Measurements from ENCODE around the gene ERO1A. TPM values are rescaled to one million over a fixed set of nuclear protein-coding genes. Genes with fewer than 3 reads are reported as not detected.

ERO1A gene
- total RNA-seq, 1 experiment from 2014 or later, result 118 TPM

DNA sequence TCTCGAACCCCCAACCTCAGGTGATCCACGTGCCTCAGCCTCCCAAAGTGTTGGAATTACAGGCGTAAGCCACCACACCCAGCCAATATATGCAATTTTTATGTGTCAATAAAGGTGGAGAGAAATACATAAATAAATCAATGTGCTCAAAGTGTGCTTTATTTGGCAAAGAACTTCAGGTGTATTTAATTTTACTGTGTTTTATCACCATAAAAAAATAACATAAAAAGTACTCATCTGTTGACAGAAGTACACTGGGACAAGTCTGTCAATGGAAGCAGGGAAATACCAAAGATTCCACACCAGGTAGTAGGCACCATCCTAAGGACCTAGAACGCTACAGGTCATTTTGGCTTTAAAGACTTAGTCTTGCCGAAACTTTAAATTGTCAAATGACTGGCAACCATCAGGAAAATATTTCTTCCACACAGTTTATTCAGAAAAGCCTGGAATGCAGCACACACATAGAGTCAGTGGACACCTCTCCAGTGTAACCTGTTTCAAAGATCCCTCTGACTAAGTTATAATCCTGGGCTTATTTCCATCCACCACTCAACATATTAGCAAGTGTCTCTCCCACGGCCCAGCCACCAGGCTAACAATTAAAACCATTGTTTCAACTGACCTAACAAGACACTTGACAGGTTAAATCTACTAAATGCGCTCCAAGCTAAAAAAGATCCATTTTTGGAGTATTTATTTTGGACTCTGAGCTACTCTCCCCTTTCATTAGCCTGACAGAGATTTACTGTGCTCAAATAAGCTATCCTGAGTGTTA lies 4.2 kb downstream of the ERO1A start:
- H3K27me3 ChIP-seq (ENCODE audit: insufficient read depth, low read length), result no peaks in the 10 kb centered on the region
- H3K27ac ChIP-seq (ENCODE audit: low read depth, low read length), result no peak overlapping the region
- no peaks in the 10 kb centered on the region for H3K9me2 ChIP-seq (ENCODE audit: insufficient read depth)
- POLR2A ChIA-PET, result interaction anchor here (0.9 kb wide), 1 partner anchor 11 kb away, joined by 3 read pairs; no protein-coding TSS in a partner anchor
- ATAC-seq, result no peak
- H3K9me3 ChIP-seq (ENCODE audit: control insufficient read depth in 1 of 2, insufficient read depth in 1 of 2, low read depth in 1 of 2, low read length in 2 of 2), result no peaks in the 10 kb centered on the region
- peaks cover 16% of the 10 kb centered on the region; the same call in 1 of the 2 replicates for H4K20me1 ChIP-seq (ENCODE audit: insufficient read depth)
- H3K9ac ChIP-seq (ENCODE audit: low read length), result no peak overlapping the region
- H2AFZ ChIP-seq (ENCODE audit: low read depth, low read length, poor library complexity, severe bottlenecking), result no peak overlapping the region
- H3K4me3 ChIP-seq (replicated peaks in 1 of 2; ENCODE audit: low read depth in 1 of 2, low read length in 2 of 2), result no peak overlapping the region
- H3K36me3 ChIP-seq (ENCODE audit: control insufficient read depth in 1 of 2, insufficient read depth in 2 of 2, low read length in 2 of 2), result no peaks in the 10 kb centered on the region
- no TSS peak for BruUV-seq (replicated peaks)
- CTCF ChIA-PET, result no interaction called here
- H3K4me2 ChIP-seq (ENCODE audit: low read length), result no peak overlapping the region
- TF ChIP-seq YY1 (IDR thresholded peaks at IDR 0.05; ENCODE audit: extremely low read depth, insufficient replicate concordance, low read depth, low read length) (no peak), CBX3 (IDR thresholded peaks at IDR 0.05; ENCODE audit: low read depth) (no peak), ZNF274 (IDR thresholded peaks at IDR 0.05; ENCODE audit: low read depth, low read length) (no peak), TCF7L2 (IDR thresholded peaks at IDR 0.05; ENCODE audit: borderline replicate concordance, extremely low read depth, insufficient read depth, insufficient read length) (no peak), SP1 (IDR thresholded peaks at IDR 0.05; ENCODE audit: low read depth) (no peak), CEBPB (IDR thresholded peaks at IDR 0.05; ENCODE audit: low read depth) (no peak), EGR1 (IDR thresholded peaks at IDR 0.05; ENCODE audit: low read depth) (no peak), EZH2phosphoT487 (IDR thresholded peaks at IDR 0.05; ENCODE audit: borderline replicate concordance) (no peak), JUND (IDR thresholded peaks at IDR 0.05) (no peak), SRF (IDR thresholded peaks at IDR 0.05; ENCODE audit: low read depth) (no peak)
- TF ChIP-seq, protein P1, sequence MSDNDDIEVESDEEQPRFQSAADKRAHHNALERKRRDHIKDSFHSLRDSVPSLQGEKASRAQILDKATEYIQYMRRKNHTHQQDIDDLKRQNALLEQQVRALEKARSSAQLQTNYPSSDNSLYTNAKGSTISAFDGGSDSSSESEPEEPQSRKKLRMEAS (IDR thresholded peaks at IDR 0.05), result no peak
- TF ChIP-seq, protein P2, sequence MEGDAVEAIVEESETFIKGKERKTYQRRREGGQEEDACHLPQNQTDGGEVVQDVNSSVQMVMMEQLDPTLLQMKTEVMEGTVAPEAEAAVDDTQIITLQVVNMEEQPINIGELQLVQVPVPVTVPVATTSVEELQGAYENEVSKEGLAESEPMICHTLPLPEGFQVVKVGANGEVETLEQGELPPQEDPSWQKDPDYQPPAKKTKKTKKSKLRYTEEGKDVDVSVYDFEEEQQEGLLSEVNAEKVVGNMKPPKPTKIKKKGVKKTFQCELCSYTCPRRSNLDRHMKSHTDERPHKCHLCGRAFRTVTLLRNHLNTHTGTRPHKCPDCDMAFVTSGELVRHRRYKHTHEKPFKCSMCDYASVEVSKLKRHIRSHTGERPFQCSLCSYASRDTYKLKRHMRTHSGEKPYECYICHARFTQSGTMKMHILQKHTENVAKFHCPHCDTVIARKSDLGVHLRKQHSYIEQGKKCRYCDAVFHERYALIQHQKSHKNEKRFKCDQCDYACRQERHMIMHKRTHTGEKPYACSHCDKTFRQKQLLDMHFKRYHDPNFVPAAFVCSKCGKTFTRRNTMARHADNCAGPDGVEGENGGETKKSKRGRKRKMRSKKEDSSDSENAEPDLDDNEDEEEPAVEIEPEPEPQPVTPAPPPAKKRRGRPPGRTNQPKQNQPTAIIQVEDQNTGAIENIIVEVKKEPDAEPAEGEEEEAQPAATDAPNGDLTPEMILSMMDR (IDR thresholded peaks at IDR 0.05 in 2 of 3, conservative IDR thresholded peaks at IDR 0.05 in 1 of 3; ENCODE audit: borderline replicate concordance in 1 of 3, insufficient read depth in 1 of 3, low read depth in 2 of 3, low read length in 2 of 3), result no peak
- TF ChIP-seq, protein P3, sequence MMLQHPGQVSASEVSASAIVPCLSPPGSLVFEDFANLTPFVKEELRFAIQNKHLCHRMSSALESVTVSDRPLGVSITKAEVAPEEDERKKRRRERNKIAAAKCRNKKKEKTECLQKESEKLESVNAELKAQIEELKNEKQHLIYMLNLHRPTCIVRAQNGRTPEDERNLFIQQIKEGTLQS (IDR thresholded peaks at IDR 0.05), result no peak
- peaks cover 4 to 28% of the 10 kb centered on the region in 2 experiments; a peak in 3 of 4 replicates for H3K4me1 ChIP-seq (ENCODE audit: control insufficient read depth in 1 of 2, insufficient read depth in 2 of 2, low read length in 2 of 2)
- peaks cover 93% of the 10 kb centered on the region for H3K79me2 ChIP-seq (ENCODE audit: insufficient read depth, low read length)
- RAD21 ChIA-PET (ENCODE audit: low non-redundant PET in 1 of 2, low total read pairs in 2 of 2, uncharacterized antibody in 2 of 2, unreplicated experiment in 2 of 2), result no interaction called here
- DNase-seq (ENCODE audit: low read depth, low spot score), result no peak
- intact Hi-C loops (cut with micrococcal nuclease), result no loop called here
